Measurements from ENCODE around the gene MRPS2.
"Not testable (repeated sequence)": the region's sequence is repeated elsewhere in the genome, so short reads cannot be mapped to it uniquely, and the experiment has no call there.

The MRPS2 gene

GRCh38 chr9:135533674-135534073 lies 33.2 kb downstream of the MRPS2 start:
- DNase-seq (ENCODE audit: low read depth), result no peak

- DNase-seq (ENCODE audit: low read depth), result not testable (repeated sequence)
These were observed 33.8 kb downstream of the MRPS2 start for GRCh38 chr9:135534192-135534711.

GRCh38 chr9:135534826-135535225 lies 34.3 kb downstream of the MRPS2 start:
- DNase-seq (ENCODE audit: low read depth), result not testable (repeated sequence)

- DNase-seq (ENCODE audit: low read depth), result not testable (repeated sequence)
These were observed 35.1 kb downstream of the MRPS2 start for GRCh38 chr9:135535631-135536030.

- peak; percentile 82 for DNase-seq (ENCODE audit: low read depth)
These were observed 35.7 kb downstream of the MRPS2 start for GRCh38 chr9:135536216-135536615.

- not testable (repeated sequence) for DNase-seq (ENCODE audit: low read depth)
These were observed 42.9 kb downstream of the MRPS2 start for GRCh38 chr9:135543262-135543894.

- DNase-seq (ENCODE audit: low read depth), result no peak
These were observed 44.6 kb downstream of the MRPS2 start for GRCh38 chr9:135544981-135545635.

- DNase-seq (ENCODE audit: low read depth), result not testable (repeated sequence)
These were observed 45.2 kb downstream of the MRPS2 start, which contains the start of gene OBP2A for GRCh38 chr9:135545646-135546176. Gene OBP2A, plus strand, starts transcription at chr9:135546126. Its CDS starts 55 bp downstream, at chr9:135546181.

- DNase-seq (ENCODE audit: low read depth), result not testable (repeated sequence)
These were observed 46.5 kb downstream of the MRPS2 start for GRCh38 chr9:135546792-135547617.

GRCh38 chr9:135547756-135548736 lies 47.6 kb downstream of the MRPS2 start:
- no peak for DNase-seq (ENCODE audit: low read depth)

GRCh38 chr9:135549478-135550343 lies 49.2 kb downstream of the MRPS2 start:
- not testable (repeated sequence) for DNase-seq (ENCODE audit: low read depth)

- no peak for DNase-seq (ENCODE audit: low read depth)
These were observed 49.9 kb downstream of the MRPS2 start for GRCh38 chr9:135550344-135550918.

- no peak for DNase-seq (ENCODE audit: low read depth)
These were observed 50.5 kb downstream of the MRPS2 start for GRCh38 chr9:135551031-135551430.

GRCh38 chr9:135551456-135551855 lies 51.0 kb downstream of the MRPS2 start:
- no peak for DNase-seq (ENCODE audit: low read depth)

GRCh38 chr9:135552021-135552697 lies 51.7 kb downstream of the MRPS2 start:
- no peak for DNase-seq (ENCODE audit: low read depth)

GRCh38 chr9:135552698-135553171 lies 52.3 kb downstream of the MRPS2 start:
- no peak for DNase-seq (ENCODE audit: low read depth)
